Coronary artery (tissue), 2 donors: ENCODE data around the gene GAL3ST2.
"Not testable (repeated sequence)": the region's sequence is repeated elsewhere in the genome, so short reads cannot be mapped to it uniquely, and the experiment has no call there.

Experiments
- DNase-seq: peaks from one replicate; pipeline ENCODE4 v3.0.0-alpha.2; 2017; ENCODE audit warnings: low spot score
- H3K27ac ChIP-seq, 2 donors: fragments of 200-600 bp; sonication (generic); one replicate each; pipeline ENCODE4 v1.5.1; 2016 to 2019
- H3K4me3 ChIP-seq: fragments of 200-600 bp; sonication (generic); 2 replicates; pipeline ENCODE4 v1.5.1; 2016; ENCODE audit warnings: mild to moderate bottlenecking, moderate library complexity
- CTCF ChIP-seq: fragments of 200-600 bp; sonication (generic); IDR thresholded peaks from one replicate; pipeline ENCODE4 v1.5.1; 2019; ENCODE audit warnings: antibody characterized with exemption

Gene GAL3ST2

GRCh38 chr2:241777686-241778627 lies 1.3 kb downstream of the GAL3ST2 start:
- no peak for TF ChIP-seq CTCF
- Histone ChIP-seq H3K27ac (no peak overlapping the region), H3K4me3 (no peak overlapping the region)
- no peak for DNase-seq

- no peak overlapping the region for H3K27ac ChIP-seq
- TF ChIP-seq CTCF = no peak
- no peak overlapping the region for H3K4me3 ChIP-seq
- DNase-seq = no peak
Measured at GRCh38 chr2:241780939-241781569, 4.4 kb downstream of the GAL3ST2 start.

GRCh38 chr2:241782053-241782452 lies 5.4 kb downstream of the GAL3ST2 start:
- not testable (repeated sequence) for H3K27ac ChIP-seq

GRCh38 chr2:241788135-241788534 lies 11.5 kb downstream of the GAL3ST2 start:
- H3K4me3 ChIP-seq = no peak overlapping the region
- TF ChIP-seq CTCF = no peak
- no peak for DNase-seq
- no peak overlapping the region for H3K27ac ChIP-seq

More at GRCh38 chr2:241782053-241782452, 5.4 kb downstream of the GAL3ST2 start:
- DNase-seq, H3K4me3 ChIP-seq: not testable (repeated sequence)

GRCh38 chr2:241788572-241788971 lies 11.9 kb downstream of the GAL3ST2 start:
- no peak for DNase-seq
- Histone ChIP-seq H3K27ac (no peak overlapping the region), H3K4me3 (no peak overlapping the region)
- no peak for TF ChIP-seq CTCF

- H3K27ac ChIP-seq, DNase-seq, H3K4me3 ChIP-seq: not testable (repeated sequence)
Measured at GRCh38 chr2:241791385-241791784, 14.8 kb downstream of the GAL3ST2 start.

GRCh38 chr2:241793385-241793784 lies 16.8 kb downstream of the GAL3ST2 start:
- H3K27ac ChIP-seq = no peak overlapping the region
- DNase-seq = no peak
- no peak for TF ChIP-seq CTCF
- no peak overlapping the region for H3K4me3 ChIP-seq
